Fibroblast of lung (primary cell): Measurements from ENCODE around the gene PLCG1.

Source experiments
- EZH2 ChIP-seq: IDR thresholded peaks from 2 replicates; pipeline ENCODE4 v1.5.1; 2012; ENCODE audit warnings: low read length, control low read depth, mild to moderate bottlenecking; ENCODE audit errors: missing control alignments
- TF ChIP-seq, protein P1 (sequence below), 2 donors: IDR thresholded peaks in 1 of 2; conservative IDR thresholded peaks in 1 of 2; 1 replicate in 1 of 2; 2 replicates in 1 of 2; pipeline ENCODE4 v1.5.1; 2011 to 2012; ENCODE audit warnings: low read length in 2 of 2, control low read depth in 1 of 2, inconsistent platforms in 1 of 2, low read depth in 1 of 2, mild to moderate bottlenecking in 1 of 2

DNA sequence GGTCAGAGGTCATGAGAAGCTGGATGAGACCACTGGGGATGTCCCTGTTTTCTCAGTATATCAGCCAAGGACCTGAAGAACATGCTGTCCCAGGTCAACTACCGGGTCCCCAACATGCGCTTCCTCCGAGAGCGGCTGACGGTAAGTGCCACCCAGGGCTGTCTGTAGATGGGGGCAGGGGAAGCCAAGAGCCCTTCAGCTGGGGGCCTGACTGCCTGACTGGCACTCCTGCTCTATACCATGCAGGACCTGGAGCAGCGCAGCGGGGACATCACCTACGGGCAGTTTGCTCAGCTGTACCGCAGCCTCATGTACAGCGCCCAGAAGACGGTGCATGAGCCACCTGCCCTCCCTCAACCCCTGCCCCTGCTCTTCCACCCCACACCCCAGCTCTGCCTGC is 25.1 kb downstream of the PLCG1 start:
- TF ChIP-seq, protein P1, sequence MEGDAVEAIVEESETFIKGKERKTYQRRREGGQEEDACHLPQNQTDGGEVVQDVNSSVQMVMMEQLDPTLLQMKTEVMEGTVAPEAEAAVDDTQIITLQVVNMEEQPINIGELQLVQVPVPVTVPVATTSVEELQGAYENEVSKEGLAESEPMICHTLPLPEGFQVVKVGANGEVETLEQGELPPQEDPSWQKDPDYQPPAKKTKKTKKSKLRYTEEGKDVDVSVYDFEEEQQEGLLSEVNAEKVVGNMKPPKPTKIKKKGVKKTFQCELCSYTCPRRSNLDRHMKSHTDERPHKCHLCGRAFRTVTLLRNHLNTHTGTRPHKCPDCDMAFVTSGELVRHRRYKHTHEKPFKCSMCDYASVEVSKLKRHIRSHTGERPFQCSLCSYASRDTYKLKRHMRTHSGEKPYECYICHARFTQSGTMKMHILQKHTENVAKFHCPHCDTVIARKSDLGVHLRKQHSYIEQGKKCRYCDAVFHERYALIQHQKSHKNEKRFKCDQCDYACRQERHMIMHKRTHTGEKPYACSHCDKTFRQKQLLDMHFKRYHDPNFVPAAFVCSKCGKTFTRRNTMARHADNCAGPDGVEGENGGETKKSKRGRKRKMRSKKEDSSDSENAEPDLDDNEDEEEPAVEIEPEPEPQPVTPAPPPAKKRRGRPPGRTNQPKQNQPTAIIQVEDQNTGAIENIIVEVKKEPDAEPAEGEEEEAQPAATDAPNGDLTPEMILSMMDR (conservative IDR thresholded peaks at IDR 0.05 in 1 of 2, IDR thresholded peaks at IDR 0.05 in 1 of 2; ENCODE audit: low read depth in 1 of 2, low read length in 2 of 2), result no peak
- TF ChIP-seq EZH2, result no peak
